ENCODE measurements around the gene DNAH10. TPM values are rescaled to one million over a fixed set of nuclear protein-coding genes. Genes with fewer than 3 reads are reported as not detected.

The DNAH10 gene
- total RNA-seq, 1 donor from 2014 or later, result under 0.01 TPM

- H3K9me3 ChIP-seq (ENCODE audit: control insufficient read depth in 3 of 3, low read length in 3 of 3), result no peaks in the 10 kb centered on the region
- no peak overlapping the region for H3K9ac ChIP-seq (ENCODE audit: low read depth in 1 of 3, low read length in 3 of 3)
- H3K36me3 ChIP-seq (ENCODE audit: control insufficient read depth in 3 of 3, insufficient read depth in 3 of 3, low read length in 3 of 3), result no peaks in the 10 kb centered on the region
- no peak overlapping the region for H3K4me3 ChIP-seq (ENCODE audit: low read length in 3 of 3)
- H3K27ac ChIP-seq (ENCODE audit: low read depth, low read length), result no peak overlapping the region
- H3K27me3 ChIP-seq (ENCODE audit: control insufficient read depth in 3 of 3, insufficient read depth in 3 of 3, low read length in 3 of 3), result peaks cover 0 to 4% (median 0%) of the 10 kb centered on the region in 3 donors
- no peaks in the 10 kb centered on the region for H3K4me1 ChIP-seq (ENCODE audit: control insufficient read depth in 3 of 3, insufficient read depth in 3 of 3, low read length in 3 of 3)
Observed at GRCh38 chr12:123807670-123808069, 45.6 kb downstream of the DNAH10 start.

GRCh38 chr12:123808167-123808566 lies 46.1 kb downstream of the DNAH10 start:
- no peaks in the 10 kb centered on the region for H3K36me3 ChIP-seq (ENCODE audit: control insufficient read depth in 3 of 3, insufficient read depth in 3 of 3, low read length in 3 of 3)
- H3K9ac ChIP-seq (ENCODE audit: low read depth in 1 of 3, low read length in 3 of 3), result no peak overlapping the region
- H3K9me3 ChIP-seq (ENCODE audit: control insufficient read depth in 3 of 3, low read length in 3 of 3), result no peaks in the 10 kb centered on the region
- no peak overlapping the region for H3K4me3 ChIP-seq (ENCODE audit: low read length in 3 of 3)
- no peak overlapping the region for H3K27ac ChIP-seq (ENCODE audit: low read depth, low read length)
- H3K4me1 ChIP-seq (ENCODE audit: control insufficient read depth in 3 of 3, insufficient read depth in 3 of 3, low read length in 3 of 3), result no peaks in the 10 kb centered on the region
- peaks cover 0 to 4% (median 0%) of the 10 kb centered on the region in 3 donors for H3K27me3 ChIP-seq (ENCODE audit: control insufficient read depth in 3 of 3, insufficient read depth in 3 of 3, low read length in 3 of 3)

GRCh38 chr12:123813349-123813748 lies 51.2 kb downstream of the DNAH10 start:
- no peak overlapping the region for H3K4me3 ChIP-seq (ENCODE audit: low read length in 3 of 3)
- no peak overlapping the region for H3K27ac ChIP-seq (ENCODE audit: low read depth, low read length)
- no peaks in the 10 kb centered on the region for H3K4me1 ChIP-seq (ENCODE audit: control insufficient read depth in 3 of 3, insufficient read depth in 3 of 3, low read length in 3 of 3)
- peaks cover 4 to 8% (median 7%) of the 10 kb centered on the region in 3 donors for H3K9me3 ChIP-seq (ENCODE audit: control insufficient read depth in 3 of 3, low read length in 3 of 3)
- no peak overlapping the region for H3K9ac ChIP-seq (ENCODE audit: low read depth in 1 of 3, low read length in 3 of 3)
- peaks cover 0 to 4% (median 0%) of the 10 kb centered on the region in 3 donors for H3K27me3 ChIP-seq (ENCODE audit: control insufficient read depth in 3 of 3, insufficient read depth in 3 of 3, low read length in 3 of 3)
- H3K36me3 ChIP-seq (ENCODE audit: control insufficient read depth in 3 of 3, insufficient read depth in 3 of 3, low read length in 3 of 3), result no peaks in the 10 kb centered on the region

GRCh38 chr12:123815968-123816367 lies 53.9 kb downstream of the DNAH10 start:
- Histone ChIP-seq H3K9me3 (ENCODE audit: control insufficient read depth in 3 of 3, low read length in 3 of 3) (peaks cover 4 to 8% (median 7%) of the 10 kb centered on the region in 3 donors), H3K27me3 (ENCODE audit: control insufficient read depth in 3 of 3, insufficient read depth in 3 of 3, low read length in 3 of 3) (peaks cover 0 to 3% (median 0%) of the 10 kb centered on the region in 3 donors), H3K36me3 (ENCODE audit: control insufficient read depth in 3 of 3, insufficient read depth in 3 of 3, low read length in 3 of 3) (no peaks in the 10 kb centered on the region), H3K9ac (ENCODE audit: low read depth in 1 of 3, low read length in 3 of 3) (no peak overlapping the region), H3K4me3 (ENCODE audit: low read length in 3 of 3) (no peak overlapping the region), H3K4me1 (ENCODE audit: control insufficient read depth in 3 of 3, insufficient read depth in 3 of 3, low read length in 3 of 3) (no peaks in the 10 kb centered on the region), H3K27ac (ENCODE audit: low read depth, low read length) (no peak overlapping the region)

GRCh38 chr12:123816896-123817537 lies 54.9 kb downstream of the DNAH10 start:
- peaks cover 4 to 8% (median 7%) of the 10 kb centered on the region in 3 donors for H3K9me3 ChIP-seq (ENCODE audit: control insufficient read depth in 3 of 3, low read length in 3 of 3)
- no peaks in the 10 kb centered on the region for H3K4me1 ChIP-seq (ENCODE audit: control insufficient read depth in 3 of 3, insufficient read depth in 3 of 3, low read length in 3 of 3)
- peaks cover 0 to 3% (median 0%) of the 10 kb centered on the region in 3 donors for H3K27me3 ChIP-seq (ENCODE audit: control insufficient read depth in 3 of 3, insufficient read depth in 3 of 3, low read length in 3 of 3)
- no peak overlapping the region for H3K9ac ChIP-seq (ENCODE audit: low read depth in 1 of 3, low read length in 3 of 3)
- no peak overlapping the region for H3K4me3 ChIP-seq (ENCODE audit: low read length in 3 of 3)
- H3K36me3 ChIP-seq (ENCODE audit: control insufficient read depth in 3 of 3, insufficient read depth in 3 of 3, low read length in 3 of 3), result no peaks in the 10 kb centered on the region
- H3K27ac ChIP-seq (ENCODE audit: low read depth, low read length), result no peak overlapping the region

GRCh38 chr12:123822804-123823203 lies 60.7 kb downstream of the DNAH10 start:
- Histone ChIP-seq H3K4me1 (ENCODE audit: control insufficient read depth in 3 of 3, insufficient read depth in 3 of 3, low read length in 3 of 3) (no peaks in the 10 kb centered on the region), H3K9me3 (ENCODE audit: control insufficient read depth in 3 of 3, low read length in 3 of 3) (no peaks in the 10 kb centered on the region), H3K27me3 (ENCODE audit: control insufficient read depth in 3 of 3, insufficient read depth in 3 of 3, low read length in 3 of 3) (peaks cover 4 to 15% (median 8%) of the 10 kb centered on the region in 3 donors), H3K36me3 (ENCODE audit: control insufficient read depth in 3 of 3, insufficient read depth in 3 of 3, low read length in 3 of 3) (no peaks in the 10 kb centered on the region), H3K4me3 (ENCODE audit: low read length in 3 of 3) (no peak overlapping the region), H3K9ac (ENCODE audit: low read depth in 1 of 3, low read length in 3 of 3) (no peak overlapping the region), H3K27ac (ENCODE audit: low read depth, low read length) (no peak overlapping the region)

GRCh38 chr12:123828120-123828519 lies 66.0 kb downstream of the DNAH10 start:
- no peak overlapping the region for H3K27ac ChIP-seq (ENCODE audit: low read depth, low read length)
- H3K9me3 ChIP-seq (ENCODE audit: control insufficient read depth in 3 of 3, low read length in 3 of 3), result no peaks in the 10 kb centered on the region
- no peak overlapping the region for H3K4me3 ChIP-seq (ENCODE audit: low read length in 3 of 3)
- H3K27me3 ChIP-seq (ENCODE audit: control insufficient read depth in 3 of 3, insufficient read depth in 3 of 3, low read length in 3 of 3), result peaks cover 4 to 12% (median 7%) of the 10 kb centered on the region in 3 donors
- no peaks in the 10 kb centered on the region for H3K4me1 ChIP-seq (ENCODE audit: control insufficient read depth in 3 of 3, insufficient read depth in 3 of 3, low read length in 3 of 3)
- no peak overlapping the region for H3K9ac ChIP-seq (ENCODE audit: low read depth in 1 of 3, low read length in 3 of 3)
- H3K36me3 ChIP-seq (ENCODE audit: control insufficient read depth in 3 of 3, insufficient read depth in 3 of 3, low read length in 3 of 3), result no peaks in the 10 kb centered on the region

- no peaks in the 10 kb centered on the region for H3K9me3 ChIP-seq (ENCODE audit: control insufficient read depth in 3 of 3, low read length in 3 of 3)
- H3K27ac ChIP-seq (ENCODE audit: low read depth, low read length), result no peak overlapping the region
- peaks cover 4 to 12% (median 7%) of the 10 kb centered on the region in 3 donors for H3K27me3 ChIP-seq (ENCODE audit: control insufficient read depth in 3 of 3, insufficient read depth in 3 of 3, low read length in 3 of 3)
- H3K4me1 ChIP-seq (ENCODE audit: control insufficient read depth in 3 of 3, insufficient read depth in 3 of 3, low read length in 3 of 3), result no peaks in the 10 kb centered on the region
- H3K36me3 ChIP-seq (ENCODE audit: control insufficient read depth in 3 of 3, insufficient read depth in 3 of 3, low read length in 3 of 3), result no peaks in the 10 kb centered on the region
- no peak overlapping the region for H3K9ac ChIP-seq (ENCODE audit: low read depth in 1 of 3, low read length in 3 of 3)
- no peak overlapping the region for H3K4me3 ChIP-seq (ENCODE audit: low read length in 3 of 3)
Observed at GRCh38 chr12:123828854-123829547, 66.9 kb downstream of the DNAH10 start.

GRCh38 chr12:123829561-123829960 lies 67.5 kb downstream of the DNAH10 start:
- no peaks in the 10 kb centered on the region for H3K4me1 ChIP-seq (ENCODE audit: control insufficient read depth in 3 of 3, insufficient read depth in 3 of 3, low read length in 3 of 3)
- H3K36me3 ChIP-seq (ENCODE audit: control insufficient read depth in 3 of 3, insufficient read depth in 3 of 3, low read length in 3 of 3), result no peaks in the 10 kb centered on the region
- H3K9ac ChIP-seq (ENCODE audit: low read depth in 1 of 3, low read length in 3 of 3), result no peak overlapping the region
- H3K4me3 ChIP-seq (ENCODE audit: low read length in 3 of 3), result no peak overlapping the region
- peaks cover 4 to 8% (median 6%) of the 10 kb centered on the region in 3 donors for H3K27me3 ChIP-seq (ENCODE audit: control insufficient read depth in 3 of 3, insufficient read depth in 3 of 3, low read length in 3 of 3)
- peaks cover 0 to 2% (median 0%) of the 10 kb centered on the region in 3 donors for H3K9me3 ChIP-seq (ENCODE audit: control insufficient read depth in 3 of 3, low read length in 3 of 3)
- H3K27ac ChIP-seq (ENCODE audit: low read depth, low read length), result no peak overlapping the region

GRCh38 chr12:123830675-123831074 lies 68.6 kb downstream of the DNAH10 start:
- Histone ChIP-seq H3K27me3 (ENCODE audit: control insufficient read depth in 3 of 3, insufficient read depth in 3 of 3, low read length in 3 of 3) (peaks cover 0 to 2% (median 0%) of the 10 kb centered on the region in 3 donors), H3K4me3 (ENCODE audit: low read length in 3 of 3) (no peak overlapping the region), H3K27ac (ENCODE audit: low read depth, low read length) (no peak overlapping the region), H3K4me1 (ENCODE audit: control insufficient read depth in 3 of 3, insufficient read depth in 3 of 3, low read length in 3 of 3) (no peaks in the 10 kb centered on the region), H3K36me3 (ENCODE audit: control insufficient read depth in 3 of 3, insufficient read depth in 3 of 3, low read length in 3 of 3) (no peaks in the 10 kb centered on the region), H3K9ac (ENCODE audit: low read depth in 1 of 3, low read length in 3 of 3) (no peak overlapping the region), H3K9me3 (ENCODE audit: control insufficient read depth in 3 of 3, low read length in 3 of 3) (peaks cover 0 to 2% (median 0%) of the 10 kb centered on the region in 3 donors)
